GM13977 (cell line): ENCODE measurements around the gene LCOR.

ENCODE experiments used
- DNase-seq: peaks from one replicate; pipeline ENCODE4 v3.0.0; 2012; ENCODE audit warnings: low spot score
- in situ Hi-C: fragments of 300-500 bp; cut with MboI; formaldehyde crosslinking; loops from one replicate; pipeline ENCODE4 v1.12.0; 2022; ENCODE audit warnings: low sequenced_read_pairs, low pct_unique_long_range_greater_than_20kb, mixed read lengths, inconsistent platforms; ENCODE audit not compliant: unreplicated experiment
- TF ChIP-seq, protein P1 (sequence below): IDR thresholded peaks from 2 replicates; pipeline ENCODE4 v1.5.1; 2012; ENCODE audit warnings: mild to moderate bottlenecking, control low read depth; ENCODE audit not compliant: insufficient read depth; ENCODE audit errors: extremely low read depth, missing control alignments

Gene LCOR

DNA sequence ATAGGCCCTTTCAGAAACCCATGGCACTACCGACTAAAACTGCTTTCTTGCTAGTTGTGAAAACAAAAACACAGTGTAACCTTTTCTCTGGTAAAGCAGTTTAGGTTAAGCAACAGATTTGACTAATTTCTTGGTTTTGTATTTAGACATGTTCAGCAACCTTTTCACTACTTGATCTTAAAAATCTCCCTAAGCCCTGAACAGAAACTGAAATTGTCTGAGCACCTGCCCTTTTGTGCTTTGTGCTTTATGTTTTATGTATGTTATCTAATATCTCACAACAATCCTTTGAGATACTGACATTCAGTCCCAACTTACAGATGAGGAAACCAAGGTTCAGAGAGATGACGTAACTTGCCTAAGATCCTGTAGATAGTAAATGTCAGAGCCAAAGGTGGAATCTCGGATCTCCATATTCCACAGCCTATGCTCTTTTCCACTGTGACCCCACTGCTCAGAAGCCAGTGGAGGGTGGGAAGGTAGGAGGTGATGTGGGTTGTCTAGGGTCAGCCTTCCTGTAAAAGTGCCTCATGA is 146.6 kb downstream of the LCOR start:
- TF ChIP-seq, protein P1, sequence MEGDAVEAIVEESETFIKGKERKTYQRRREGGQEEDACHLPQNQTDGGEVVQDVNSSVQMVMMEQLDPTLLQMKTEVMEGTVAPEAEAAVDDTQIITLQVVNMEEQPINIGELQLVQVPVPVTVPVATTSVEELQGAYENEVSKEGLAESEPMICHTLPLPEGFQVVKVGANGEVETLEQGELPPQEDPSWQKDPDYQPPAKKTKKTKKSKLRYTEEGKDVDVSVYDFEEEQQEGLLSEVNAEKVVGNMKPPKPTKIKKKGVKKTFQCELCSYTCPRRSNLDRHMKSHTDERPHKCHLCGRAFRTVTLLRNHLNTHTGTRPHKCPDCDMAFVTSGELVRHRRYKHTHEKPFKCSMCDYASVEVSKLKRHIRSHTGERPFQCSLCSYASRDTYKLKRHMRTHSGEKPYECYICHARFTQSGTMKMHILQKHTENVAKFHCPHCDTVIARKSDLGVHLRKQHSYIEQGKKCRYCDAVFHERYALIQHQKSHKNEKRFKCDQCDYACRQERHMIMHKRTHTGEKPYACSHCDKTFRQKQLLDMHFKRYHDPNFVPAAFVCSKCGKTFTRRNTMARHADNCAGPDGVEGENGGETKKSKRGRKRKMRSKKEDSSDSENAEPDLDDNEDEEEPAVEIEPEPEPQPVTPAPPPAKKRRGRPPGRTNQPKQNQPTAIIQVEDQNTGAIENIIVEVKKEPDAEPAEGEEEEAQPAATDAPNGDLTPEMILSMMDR: no peak
- in situ Hi-C loops: no loop called here
- peak; percentile 67 for DNase-seq

GRCh38 chr10:96982149-96982930 is 150.2 kb downstream of the LCOR start:
- in situ Hi-C loops: no loop called here
- TF ChIP-seq, protein P1: peak; percentile 28
- no peak for DNase-seq

- in situ Hi-C loops: no loop called here
- no peak for DNase-seq
- TF ChIP-seq, protein P1: no peak
Observed at GRCh38 chr10:96984541-96985131, 152.5 kb downstream of the LCOR start.

DNA sequence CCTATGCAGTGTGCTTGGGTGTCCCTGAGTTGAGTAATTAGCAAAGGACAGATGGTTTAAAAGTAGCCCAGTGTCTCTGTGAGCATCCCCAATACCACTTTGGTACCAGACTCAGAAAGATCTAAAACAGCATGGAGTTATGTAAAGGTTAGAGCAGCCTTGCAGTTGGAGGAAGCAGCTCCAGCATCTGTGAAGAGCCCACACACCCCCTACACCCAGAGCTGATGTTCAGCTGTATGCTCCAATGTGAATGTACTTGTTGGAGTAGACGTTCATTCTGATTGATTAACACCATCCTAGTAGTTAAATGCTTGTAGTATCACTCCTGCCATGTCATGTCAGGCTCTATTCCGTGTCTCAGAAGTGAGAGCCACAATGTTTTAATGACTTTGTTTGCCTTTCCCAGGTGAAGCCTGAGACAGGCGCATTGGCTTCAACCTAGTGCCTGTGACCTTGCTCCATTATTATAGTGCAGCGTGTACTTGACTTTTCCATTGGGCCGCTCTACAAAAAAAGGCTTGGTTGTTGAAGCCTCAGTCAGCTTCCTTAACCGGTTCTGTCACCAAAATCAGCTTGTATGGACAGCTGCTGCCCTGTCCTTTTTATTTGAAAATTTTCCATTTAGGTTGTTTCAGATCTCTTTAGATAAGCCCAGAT is 154.2 kb downstream of the LCOR start:
- in situ Hi-C loops: no loop called here
- TF ChIP-seq, protein P1: no peak
- no peak for DNase-seq

DNA sequence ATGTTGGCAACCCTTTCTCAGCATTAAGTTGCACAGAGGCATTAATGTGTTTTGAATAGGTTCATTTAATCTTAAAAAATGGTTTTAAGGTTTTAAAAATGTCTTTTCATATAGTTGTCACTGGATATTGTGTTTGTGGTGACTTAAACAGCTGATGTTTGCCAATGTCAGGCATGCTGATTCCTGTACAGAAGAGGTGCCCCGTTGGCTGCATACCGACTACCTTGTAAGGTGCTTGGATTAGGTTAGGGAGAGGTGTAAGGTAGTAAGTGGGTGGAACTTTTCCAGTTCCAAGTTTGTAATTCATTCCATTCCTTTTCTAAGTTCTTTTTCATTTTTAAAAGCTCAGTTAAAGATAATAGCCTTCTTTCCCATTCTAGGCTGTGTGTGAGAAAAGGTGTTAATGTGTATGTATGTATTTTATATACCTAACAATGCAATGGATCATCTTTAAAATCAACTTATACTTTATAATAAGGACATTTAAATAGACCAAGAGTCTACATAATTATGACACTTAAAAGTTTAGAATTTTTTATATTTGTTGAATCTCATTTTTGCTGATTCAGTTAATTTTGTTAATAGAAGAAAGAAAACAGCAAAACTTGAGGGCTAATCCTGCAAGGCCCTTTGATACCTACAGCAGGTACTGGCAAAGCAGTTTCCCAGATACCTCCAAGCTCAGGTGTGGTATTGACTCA is 155.2 kb downstream of the LCOR start:
- DNase-seq: no peak
- in situ Hi-C loops: no loop called here
- TF ChIP-seq, protein P1: no peak

DNA sequence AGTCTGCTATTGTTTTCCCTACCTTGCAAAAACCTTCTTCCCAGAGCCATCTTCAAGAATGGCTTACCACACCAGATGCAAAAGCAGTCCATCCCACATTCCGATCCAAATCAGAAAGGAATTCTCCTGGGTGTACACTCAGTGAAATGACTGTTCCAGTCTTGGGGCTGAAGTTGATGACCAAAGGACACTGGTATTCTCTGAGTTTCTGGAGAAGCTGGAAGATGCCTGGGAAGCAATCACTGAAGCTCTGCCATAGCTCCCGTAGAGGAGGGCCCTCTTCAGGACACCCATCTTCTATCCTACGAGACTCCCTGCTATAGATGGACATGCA is 155.7 kb downstream of the LCOR start:
- in situ Hi-C loops: no loop called here
- DNase-seq: no peak
- TF ChIP-seq, protein P1: no peak
